ENCODE measurements around the gene DGKD.

The DGKD gene

DNA sequence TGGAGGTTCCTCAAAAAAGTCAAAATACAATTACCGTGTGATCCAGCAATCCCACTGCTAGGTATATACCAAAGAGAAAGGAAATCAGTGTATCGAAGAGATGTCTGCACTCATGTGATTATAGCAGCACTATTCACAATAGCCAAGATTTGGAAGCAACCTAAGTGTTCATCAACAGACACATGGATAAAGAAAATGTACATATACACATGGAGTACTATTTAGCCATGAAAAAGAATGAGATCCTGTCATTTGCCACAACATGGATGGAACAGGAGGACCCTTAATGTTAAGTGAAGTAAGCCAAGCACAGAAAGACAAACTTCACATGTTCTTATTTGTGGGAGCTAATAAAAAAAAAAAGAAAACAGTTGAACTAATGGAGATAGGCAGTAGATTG lies 78.7 kb downstream of the DGKD start:
- no peak for DNase-seq

DNA sequence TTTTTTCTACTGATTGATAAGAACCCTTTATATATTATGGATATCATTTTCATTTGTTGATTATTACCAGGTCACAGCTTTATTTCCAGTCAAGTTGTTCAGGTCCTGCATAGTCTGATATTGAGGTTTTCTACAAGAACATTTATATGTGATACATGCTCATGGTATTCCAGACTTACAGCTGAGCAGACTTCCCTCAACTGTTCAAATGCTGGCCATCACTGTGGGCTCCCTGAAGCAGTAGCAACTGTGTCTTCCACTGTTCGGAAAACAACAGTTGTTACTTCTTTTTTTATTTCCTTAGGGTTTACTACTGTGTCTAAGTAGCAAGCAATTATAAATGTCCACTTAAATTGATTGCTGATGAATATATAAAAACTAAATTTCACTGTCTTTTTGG lies 79.5 kb downstream of the DGKD start:
- DNase-seq, result no peak

DNA sequence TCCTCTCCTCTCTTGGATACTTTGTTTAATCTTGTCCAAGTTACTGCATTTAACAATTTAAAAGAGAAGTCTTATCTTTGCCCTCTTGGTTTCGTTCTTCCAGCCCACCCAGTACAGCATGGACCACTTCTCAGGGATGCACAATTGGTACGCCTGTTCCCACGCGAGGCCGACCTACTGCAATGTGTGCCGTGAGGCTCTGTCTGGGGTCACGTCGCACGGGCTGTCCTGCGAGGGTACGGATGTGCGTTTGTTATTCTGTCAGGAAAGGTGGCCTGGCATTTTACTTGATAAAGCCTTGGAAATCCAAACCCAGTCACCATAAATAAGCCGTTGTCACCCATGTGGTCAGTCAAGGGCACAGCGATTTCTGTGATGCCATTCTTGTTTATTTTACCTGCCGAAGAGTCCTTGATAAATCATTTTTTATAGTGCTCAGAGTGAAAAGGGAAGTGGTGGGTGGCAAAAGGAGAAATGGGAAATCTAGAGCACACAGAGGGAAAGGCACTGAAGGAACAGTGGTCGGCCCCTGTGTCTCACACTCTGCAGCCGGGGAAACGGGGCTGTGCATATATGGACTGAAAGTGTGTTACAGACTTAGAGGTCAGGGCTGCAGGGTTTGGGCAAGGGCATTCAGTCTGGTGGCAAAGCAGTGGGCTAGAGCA lies 80.5 kb downstream of the DGKD start:
- DNase-seq, result no peak

DNA sequence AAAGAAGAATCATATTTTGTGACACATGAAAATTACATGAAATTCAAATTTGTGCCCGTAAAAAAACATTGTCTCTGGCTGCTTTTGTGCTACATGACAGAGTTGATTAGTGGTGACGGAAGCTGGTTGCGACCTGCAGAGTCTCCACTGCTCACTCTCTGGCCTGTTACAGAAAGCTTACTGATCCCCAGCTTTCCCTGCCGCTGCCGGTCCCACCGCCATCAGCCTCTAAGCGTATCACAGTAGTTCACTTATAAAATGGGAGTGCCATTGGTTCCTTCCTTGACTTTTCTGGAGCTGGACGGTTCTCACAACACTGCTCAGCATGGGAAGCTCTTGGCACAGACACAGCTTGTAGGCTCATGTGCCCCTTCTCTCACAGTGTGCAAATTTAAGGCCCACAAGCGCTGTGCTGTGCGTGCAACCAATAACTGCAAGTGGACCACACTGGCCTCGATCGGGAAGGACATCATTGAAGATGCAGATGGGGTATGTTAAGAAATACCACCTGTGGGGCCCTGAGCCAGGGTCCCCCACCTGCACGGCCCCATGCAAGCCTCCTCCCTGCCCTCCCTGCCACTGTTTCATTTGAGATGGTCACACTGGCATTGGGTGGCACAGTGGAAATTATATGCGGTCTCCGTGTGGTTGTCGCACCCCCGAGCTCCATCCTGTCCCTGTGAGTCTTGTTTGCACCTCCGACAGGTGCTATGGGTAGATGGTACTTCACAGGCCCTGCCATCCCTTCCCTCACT lies 81.3 kb downstream of the DGKD start:
- DNase-seq, result no peak

DNA sequence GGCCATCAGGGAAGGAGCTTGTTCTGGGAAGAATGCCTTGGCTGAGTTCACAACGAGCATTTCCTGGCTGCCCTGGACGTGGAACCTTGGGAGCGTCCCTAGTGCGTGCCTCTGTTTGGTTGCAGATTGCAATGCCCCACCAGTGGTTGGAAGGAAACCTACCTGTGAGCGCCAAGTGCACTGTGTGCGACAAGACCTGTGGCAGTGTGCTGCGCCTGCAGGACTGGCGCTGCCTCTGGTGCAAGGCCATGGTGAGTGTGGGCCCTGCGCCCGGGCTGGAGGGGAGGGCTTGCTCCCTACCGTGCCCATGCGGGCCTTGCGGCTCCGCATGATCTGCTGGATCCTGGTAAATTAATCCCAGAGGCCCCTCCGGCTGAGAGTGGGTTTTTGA lies 81.9 kb downstream of the DGKD start:
- no peak for DNase-seq

DNA sequence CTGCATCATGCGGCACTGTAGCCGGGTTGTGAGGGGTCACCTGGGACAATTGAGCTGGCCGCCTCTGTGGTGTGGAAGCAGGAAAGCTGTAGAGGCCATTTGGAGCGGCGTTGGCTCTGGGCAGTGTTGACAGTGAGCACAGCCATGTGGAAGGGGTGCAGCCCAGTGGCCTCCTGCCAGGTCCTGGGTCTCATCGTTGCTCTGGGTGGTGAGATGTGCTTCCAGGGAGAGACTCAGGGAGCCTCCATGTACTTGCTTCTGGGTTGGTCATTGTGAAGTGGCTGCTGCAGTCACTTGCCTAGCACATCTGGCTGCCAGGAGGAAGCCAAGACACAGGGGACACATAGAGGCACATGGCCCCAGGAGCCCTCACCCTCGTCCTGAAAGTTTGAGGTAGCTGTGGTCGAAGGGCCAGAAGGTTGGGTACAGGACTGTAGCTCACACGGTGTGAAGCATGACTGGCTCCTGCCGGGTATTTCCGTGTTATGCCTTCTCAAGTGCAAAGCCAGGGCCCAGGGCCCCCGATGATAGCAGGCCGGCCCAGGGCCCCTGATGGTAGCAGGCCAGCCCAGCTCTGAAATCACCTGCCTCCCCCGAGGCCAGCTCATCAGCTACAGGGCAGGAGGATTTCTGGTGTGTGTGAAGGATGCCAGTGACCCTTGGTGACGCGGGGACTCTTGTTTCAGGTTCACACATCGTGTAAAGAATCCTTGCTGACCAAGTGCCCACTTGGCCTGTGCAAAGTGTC lies 82.6 kb downstream of the DGKD start:
- DNase-seq, result no peak

DNA sequence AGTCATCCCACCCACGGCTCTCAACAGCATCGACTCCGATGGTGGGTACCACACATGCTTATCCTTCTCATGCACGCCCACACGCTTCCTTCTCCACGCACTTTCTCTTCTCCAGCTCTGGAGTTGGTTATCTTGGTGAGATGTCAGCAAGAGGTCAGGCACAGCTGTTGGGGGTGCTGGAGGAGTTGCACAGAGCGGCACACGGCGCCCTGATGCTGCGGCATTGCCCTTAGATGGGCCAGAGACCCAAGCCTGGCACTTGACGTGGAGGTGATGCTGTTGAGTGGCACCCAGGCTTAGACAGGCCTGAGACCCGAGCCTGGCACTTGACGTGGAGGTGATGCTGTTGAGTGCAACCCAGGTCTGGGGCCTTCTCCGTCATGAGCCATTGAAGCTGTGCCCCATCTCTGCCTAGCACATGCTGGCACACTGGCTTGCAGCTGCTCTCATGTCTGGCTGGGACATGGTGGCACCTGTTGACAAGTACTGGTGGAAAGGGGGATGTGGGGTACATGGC lies 83.2 kb downstream of the DGKD start:
- no peak for DNase-seq

DNA sequence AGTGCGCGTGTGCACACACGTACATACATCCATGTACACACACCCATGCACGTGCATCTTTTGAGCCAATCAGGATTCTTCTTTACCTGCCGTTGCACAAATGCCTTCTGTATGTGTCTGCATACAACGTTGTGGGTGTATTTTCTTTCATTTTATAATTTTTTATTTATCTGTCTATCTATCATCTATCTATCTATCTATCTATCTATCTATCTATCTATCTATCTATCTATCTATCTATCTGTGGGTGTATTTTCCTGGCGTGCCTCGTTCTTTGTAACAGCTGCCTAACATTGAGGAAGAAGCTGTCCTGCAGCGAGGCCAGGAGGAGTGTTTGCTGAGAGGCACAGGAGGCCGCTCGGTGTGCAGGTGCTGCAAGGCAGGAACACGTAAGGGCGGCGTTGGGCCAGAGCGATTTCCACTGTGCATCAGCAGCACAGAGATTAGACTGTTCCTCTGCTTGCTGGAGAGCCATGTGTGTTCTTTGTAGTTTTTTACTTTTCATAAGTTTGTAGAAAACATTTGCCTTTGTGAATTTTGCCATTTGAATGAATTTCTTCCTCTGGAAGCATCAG lies 84.4 kb downstream of the DGKD start:
- no peak for DNase-seq

DNA sequence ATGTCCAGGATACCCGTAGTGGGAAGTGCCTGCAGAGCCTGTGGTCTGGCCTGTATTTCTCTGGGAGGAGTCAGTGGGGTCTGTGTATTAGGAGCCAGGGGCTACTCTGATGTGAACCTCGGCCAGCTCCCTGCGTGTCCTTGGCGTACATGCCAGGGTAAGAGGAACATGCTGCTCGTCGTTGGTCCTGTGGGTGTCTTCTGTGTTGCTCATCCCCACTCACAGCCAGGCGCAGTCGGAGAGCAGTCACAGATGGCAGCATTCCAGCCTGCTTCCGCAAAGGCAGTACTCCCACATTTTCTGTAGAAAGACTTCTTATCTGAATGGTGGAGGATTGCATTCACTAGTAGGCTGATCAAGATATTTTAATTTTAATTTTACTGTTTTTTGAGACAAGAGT lies 84.9 kb downstream of the DGKD start:
- DNase-seq, result no peak

DNA sequence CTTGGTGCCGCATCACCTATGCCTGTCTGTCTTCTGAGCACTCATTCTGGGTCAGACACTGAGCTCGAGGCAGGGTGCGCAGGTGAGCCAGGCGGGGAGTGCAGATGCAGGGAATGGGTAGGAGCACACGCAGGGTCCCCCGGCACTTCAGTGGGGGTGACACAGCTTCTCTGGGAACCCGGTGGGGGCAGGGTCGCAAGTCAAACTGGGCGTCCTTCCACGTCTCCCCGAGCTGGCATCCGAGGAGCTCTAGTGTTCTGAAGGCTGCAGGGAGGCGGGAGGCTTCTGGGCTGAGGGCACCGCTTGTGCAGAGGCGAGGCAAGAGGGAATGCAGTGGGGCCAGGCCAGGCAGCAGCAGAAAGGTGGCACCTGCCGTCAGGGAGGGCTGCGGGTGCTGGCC lies 86.0 kb downstream of the DGKD start:
- DNase-seq, result no peak

DNA sequence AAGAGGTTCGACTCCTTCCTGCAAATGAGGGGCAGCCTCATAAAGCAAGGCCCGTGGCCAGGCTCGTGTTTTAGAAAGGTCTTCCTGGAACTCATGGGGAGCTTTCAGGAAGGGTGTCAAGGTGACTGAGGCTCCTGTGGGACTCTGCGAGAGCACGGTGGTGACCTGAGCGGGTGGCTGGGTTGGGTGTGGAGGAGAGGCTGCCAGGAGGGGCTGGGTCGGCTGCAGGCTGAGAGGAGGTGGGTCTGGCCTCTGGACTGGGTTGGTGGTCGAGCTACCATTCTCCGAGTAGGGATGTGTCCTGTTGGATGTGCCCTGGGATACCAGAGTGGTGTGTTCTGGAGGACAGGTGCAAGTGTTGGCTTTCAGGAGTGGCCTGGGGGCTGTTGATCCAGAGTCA lies 86.4 kb downstream of the DGKD start:
- no peak for DNase-seq

DNA sequence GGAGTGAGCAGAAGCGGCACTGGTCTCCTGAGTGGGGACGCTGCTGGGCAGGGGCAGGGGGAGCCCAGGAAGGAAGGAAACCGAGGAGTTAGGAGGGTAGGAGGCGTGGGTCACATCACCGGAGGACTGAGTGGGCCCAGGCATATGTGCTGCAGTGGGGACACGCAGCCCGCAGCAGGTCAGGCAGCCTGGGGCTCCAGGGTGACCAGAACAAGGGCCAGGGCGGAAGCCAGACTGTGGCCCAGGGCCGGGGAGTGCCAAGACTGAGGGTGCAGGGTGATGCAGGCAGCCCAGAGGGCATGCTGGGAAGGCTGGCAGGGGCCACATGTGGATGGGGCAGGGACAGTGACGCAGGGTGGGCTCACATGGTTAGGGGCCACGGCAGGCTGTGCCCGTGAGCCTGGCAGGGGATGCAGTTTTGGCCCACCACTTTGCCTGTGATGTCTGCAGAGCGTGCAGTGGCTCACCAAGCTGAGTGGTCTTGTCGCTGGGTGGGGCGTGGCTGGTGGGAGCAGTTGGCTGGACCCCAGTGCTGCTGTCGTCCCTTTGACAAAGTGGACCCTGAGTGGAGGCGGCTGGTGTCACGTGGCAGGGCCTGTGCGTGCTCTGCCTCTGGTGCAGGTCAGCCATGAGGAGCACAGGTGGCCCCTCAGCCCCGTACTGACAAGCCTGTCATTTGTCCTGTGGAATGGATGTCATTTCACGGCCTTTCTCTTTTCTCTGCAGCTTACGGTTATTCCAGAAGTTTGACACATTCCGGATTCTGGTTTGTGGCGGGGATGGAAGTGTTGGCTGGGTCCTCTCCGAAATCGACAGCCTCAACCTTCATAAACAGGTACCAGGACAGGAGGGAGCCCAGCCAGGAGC lies 87.1 kb downstream of the DGKD start:
- DNase-seq, result no peak

DNA sequence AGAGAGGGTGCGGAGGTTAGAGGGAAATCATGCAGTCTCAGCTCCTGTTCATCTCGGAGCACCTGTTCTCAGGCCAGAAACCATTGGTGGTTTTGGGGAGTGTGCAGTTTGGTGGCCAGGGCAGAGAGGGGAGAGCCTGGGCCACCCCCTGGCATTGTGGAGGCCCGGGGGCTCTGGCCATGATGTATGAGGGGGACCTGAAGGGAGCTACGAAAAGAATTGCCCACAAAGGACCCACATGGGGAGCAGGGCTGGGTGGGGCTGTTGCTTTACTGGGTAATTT lies 87.7 kb downstream of the DGKD start:
- no peak for DNase-seq

DNA sequence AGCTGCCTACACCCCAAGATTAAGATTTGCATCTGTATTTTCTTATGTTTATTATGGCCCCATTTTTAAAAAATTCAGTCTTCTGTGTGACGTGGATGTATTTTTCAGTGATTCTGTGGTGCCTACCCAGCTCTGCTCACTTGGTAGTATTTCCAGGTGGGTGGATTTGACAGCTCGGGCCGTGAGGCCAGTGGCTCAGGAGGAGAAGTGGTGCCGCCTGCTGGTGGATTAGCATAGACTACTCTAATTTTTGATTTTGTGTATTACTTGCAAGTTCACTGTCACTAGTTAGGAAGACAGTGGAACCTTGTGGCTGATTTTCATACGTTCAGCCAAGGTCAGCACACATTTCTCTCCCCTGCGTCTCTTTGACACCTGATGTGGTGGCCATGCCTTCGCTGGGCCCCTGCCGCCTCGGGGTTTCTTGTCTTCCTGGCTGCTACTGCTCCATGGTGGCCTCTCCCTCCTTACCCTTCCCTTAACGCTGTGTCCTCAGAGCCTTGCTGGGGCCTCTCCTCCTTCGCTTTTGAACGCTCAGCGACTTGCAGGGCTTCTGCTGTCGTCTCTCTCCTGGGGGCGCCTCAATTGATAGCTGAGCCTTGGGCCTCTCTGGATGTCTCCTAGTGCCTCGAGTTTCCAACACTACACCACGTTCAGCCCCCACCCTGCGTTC lies 89.4 kb downstream of the DGKD start:
- DNase-seq, result peak; percentile 53

DNA sequence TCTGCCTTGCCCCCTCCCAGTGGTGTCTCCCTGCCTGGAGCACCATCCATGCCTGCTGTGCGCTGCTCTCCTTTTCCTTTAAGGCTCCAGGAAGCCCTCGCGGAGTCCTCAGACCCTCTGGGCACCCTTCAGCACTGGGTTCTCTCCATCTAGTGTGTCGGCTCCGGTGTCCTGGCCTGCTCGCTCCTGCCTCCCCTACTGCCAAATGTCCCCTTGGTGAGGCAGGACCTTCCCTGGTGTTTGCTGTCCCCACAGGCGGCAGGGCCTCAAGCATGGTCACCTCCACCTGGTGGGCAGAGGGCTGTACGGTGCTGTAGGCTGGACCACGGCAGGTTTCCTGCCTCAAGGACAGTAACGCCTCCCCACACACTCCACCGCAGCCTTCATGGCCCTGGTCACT lies 90.2 kb downstream of the DGKD start:
- DNase-seq, result no peak

DNA sequence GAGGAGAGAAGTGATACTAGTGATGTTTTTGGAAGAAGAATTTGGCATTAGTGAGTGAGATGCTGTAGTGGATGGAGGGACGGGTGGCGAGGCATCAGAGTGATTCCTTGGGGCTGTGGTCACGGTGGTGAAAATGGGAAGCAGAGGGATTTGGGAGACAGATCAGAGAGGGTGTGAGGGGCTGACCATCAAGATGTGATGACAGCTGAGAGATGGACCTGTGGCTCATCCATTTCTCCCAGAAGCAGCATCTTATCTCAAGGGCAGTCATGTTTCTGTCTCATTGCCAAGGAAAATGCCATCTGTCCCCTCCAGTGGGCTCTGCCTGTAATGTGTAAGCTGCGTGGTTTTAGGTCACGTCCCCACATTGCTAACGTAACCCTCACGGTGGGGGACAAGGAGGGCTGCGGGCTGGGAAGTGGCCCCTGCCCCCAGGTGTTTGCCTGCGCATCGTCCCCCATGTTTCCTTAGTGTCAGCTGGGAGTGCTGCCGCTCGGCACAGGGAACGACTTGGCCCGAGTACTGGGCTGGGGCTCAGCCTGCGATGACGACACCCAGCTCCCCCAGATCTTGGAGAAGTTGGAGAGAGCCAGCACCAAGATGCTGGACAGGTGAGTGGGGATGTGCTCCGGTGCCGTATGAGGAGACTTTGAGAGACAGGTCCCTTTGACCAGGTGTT lies 91.0 kb downstream of the DGKD start:
- no peak for DNase-seq

DNA sequence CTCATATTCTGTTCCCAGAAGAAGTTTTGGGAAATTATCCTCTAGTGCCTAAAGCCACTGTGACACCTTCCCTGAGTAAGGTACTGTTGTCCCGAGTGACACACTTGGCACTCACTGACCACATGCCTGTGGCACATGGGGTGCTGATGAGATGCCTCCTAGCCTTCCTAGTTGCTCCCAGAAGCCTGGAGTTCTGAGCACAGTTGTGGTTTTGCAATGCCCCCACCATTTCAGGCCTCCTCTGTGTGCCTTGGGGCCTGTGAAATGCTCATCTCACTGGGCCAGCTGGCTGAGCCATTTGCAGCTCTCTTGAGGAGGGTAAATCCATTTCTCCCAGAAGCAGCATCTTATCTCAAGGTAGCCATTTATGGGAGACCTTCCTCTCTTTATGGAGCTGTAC lies 91.8 kb downstream of the DGKD start:
- DNase-seq, result no peak

DNA sequence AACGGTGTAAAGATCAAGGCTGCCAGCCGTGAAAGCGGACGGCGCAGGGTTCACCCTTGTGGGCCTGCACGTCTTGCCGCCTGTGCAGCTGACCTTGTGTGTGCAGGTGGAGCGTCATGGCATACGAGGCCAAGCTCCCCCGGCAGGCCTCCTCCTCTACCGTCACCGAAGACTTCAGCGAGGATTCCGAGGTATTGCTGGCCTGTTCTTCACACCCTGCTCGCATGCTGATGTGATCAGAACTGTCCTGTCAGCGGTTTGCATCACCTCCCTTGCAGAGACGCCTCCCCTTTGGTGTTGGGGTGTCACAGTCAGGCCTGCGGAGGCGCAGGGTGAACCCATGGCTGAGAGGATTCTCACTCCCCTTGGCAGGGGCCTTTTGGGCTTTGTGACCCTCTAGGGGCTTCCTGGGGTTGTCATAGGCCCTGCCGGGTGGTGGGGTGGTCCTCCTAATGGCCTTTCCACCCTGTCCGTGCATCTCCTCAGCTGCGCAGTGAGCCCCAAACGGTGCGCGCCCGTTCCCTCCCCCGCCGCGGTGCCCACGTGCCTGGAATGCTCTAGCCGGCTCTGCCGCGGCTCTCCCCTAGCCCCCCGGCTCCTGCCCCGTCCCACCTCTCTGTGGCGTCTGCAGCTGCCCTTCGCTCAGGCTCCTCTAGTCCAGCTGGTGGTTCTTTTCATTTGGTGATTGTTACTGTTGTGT lies 92.5 kb downstream of the DGKD start:
- DNase-seq, result no peak

DNA sequence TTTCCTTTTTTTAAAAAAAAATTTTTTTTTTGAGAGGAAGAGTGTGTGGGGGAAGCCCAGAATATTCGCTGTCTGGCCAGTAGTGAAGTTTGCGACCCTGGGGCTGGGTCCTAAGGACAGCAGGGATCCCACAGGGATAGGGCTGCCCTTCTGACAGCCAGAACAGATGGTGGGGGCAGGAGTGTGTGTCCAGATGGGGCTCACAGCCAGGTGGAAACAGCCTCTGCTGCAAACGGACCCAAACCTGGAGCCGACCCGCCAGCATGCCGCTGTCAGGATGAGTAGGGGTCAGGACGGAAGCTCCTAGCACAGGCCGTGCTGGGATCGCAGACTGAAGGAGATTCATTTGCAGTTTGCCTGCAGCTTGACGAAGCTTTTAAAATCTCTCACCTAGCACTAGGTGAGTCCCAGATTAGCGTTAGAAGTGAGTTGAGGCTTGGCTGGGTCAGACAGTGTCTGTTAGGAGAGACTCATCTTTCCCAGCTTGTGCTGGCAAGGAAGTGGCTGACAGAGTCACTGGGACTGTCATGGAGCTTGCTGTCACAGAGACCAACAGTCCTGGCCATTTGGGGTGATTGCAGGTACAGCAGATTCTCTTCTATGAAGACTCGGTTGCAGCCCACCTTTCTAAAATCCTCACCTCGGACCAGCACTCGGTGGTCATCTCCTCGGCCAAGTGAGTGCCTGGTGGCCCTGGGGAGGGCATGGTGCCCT lies 93.4 kb downstream of the DGKD start:
- no peak for DNase-seq

DNA sequence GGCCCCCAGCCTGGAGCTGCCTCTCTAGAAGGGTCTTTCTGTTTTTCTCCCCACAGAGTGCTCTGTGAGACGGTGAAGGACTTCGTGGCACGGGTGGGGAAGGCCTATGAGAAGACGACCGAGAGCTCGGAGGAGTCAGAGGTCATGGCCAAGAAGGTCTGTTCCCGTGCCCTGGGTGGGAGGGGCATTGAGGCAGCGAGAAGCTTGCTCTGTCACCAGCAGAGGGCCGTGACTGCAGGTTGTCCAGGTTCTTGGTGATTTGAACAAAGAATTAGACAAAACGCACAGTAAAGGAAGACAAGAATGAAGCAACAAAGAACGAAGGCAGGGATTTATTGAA lies 93.9 kb downstream of the DGKD start:
- no peak for DNase-seq
